MM.1S (cell line): Measurements from ENCODE around the gene NXPE1.

Source experiments
- DNase-seq: peaks from one replicate; pipeline ENCODE4 v3.0.0-alpha.2; 2015
- H2AFZ ChIP-seq: fragments of 300-600 bp; sonication (generic); 2 replicates; pipeline ENCODE4 v1.6.0; 2016; ENCODE audit warnings: antibody characterized with exemption, low read length
- H3F3A ChIP-seq: fragments of 300-600 bp; sonication (generic); 2 replicates; pipeline ENCODE4 v1.6.1; 2016; ENCODE audit warnings: mild to moderate bottlenecking, antibody characterized with exemption, low read length, moderate library complexity, mixed read lengths; ENCODE audit not compliant: insufficient read depth
- H3K27ac ChIP-seq: fragments of 300-600 bp; sonication (generic); 2 replicates; pipeline ENCODE4 v1.5.1; 2016; ENCODE audit warnings: mild to moderate bottlenecking, low read length
- H3K27me3 ChIP-seq: fragments of 300-600 bp; sonication (generic); replicated peaks from 2 replicates; pipeline ENCODE4 v1.6.0; 2016; ENCODE audit warnings: low read length; ENCODE audit not compliant: insufficient read depth
- H3K36me3 ChIP-seq: fragments of 300-600 bp; sonication (generic); replicated peaks from 2 replicates; pipeline ENCODE4 v1.6.1; 2016; ENCODE audit warnings: mild to moderate bottlenecking, low read length, mixed read lengths; ENCODE audit not compliant: insufficient read depth
- H3K4me1 ChIP-seq: fragments of 300-600 bp; sonication (generic); 2 replicates; pipeline ENCODE4 v1.6.1; 2016; ENCODE audit warnings: low read length, mixed read lengths
- H3K4me2 ChIP-seq: fragments of 300-600 bp; sonication (generic); 2 replicates; pipeline ENCODE4 v1.6.0; 2016; ENCODE audit warnings: low read depth, low read length
- H3K4me3 ChIP-seq: fragments of 300-600 bp; sonication (generic); 2 replicates; pipeline ENCODE4 v1.5.1; 2016; ENCODE audit warnings: low read length, mixed read lengths
- H3K79me2 ChIP-seq: fragments of 300-600 bp; sonication (generic); 2 replicates; pipeline ENCODE4 v1.6.1; 2016; ENCODE audit warnings: mixed run types, low read length, mixed read lengths
- H3K9ac ChIP-seq: fragments of 300-600 bp; sonication (generic); 2 replicates; pipeline ENCODE4 v1.6.1; 2016; ENCODE audit warnings: low read length, mixed read lengths
- H3K9me2 ChIP-seq: fragments of 300-600 bp; sonication (generic); replicated peaks from 2 replicates; pipeline ENCODE4 v1.6.1; 2016; ENCODE audit warnings: mild to moderate bottlenecking, low read length, mixed read lengths; ENCODE audit not compliant: insufficient read depth
- H3K9me3 ChIP-seq: fragments of 300-600 bp; sonication (generic); replicated peaks from 2 replicates; pipeline ENCODE4 v1.6.1; 2016; ENCODE audit warnings: mild to moderate bottlenecking, low read length, mixed read lengths; ENCODE audit not compliant: insufficient read depth
- H4K20me1 ChIP-seq: fragments of 300-600 bp; sonication (generic); 2 replicates; pipeline ENCODE4 v1.6.1; 2016; ENCODE audit warnings: mild to moderate bottlenecking, low read length, moderate library complexity, mixed read lengths; ENCODE audit not compliant: insufficient read depth
- CTCF ChIP-seq: fragments of 300-600 bp; sonication (generic); IDR thresholded peaks from 2 replicates; pipeline ENCODE4 v1.5.1; 2016; ENCODE audit warnings: antibody characterized with exemption, low read length, mixed read lengths
- EZH2 ChIP-seq: fragments of 300-600 bp; sonication (generic); optimal IDR thresholded peaks from 2 replicates; pipeline ENCODE3; 2017; ENCODE audit warnings: low read depth, mild to moderate bottlenecking, antibody characterized with exemption, low read length, mixed read lengths
- EZH2phosphoT487 ChIP-seq: fragments of 300-600 bp; sonication (generic); IDR thresholded peaks from 2 replicates; pipeline ENCODE4 v1.6.1; 2018; ENCODE audit warnings: antibody characterized with exemption, low read length

Gene NXPE1

GRCh38 chr11:114511538-114511937 lies 48.1 kb downstream of the NXPE1 start:
- no peaks in the 10 kb centered on the region for H4K20me1 ChIP-seq
- H3K36me3 ChIP-seq = no peaks in the 10 kb centered on the region
- no peaks in the 10 kb centered on the region for H3F3A ChIP-seq
- no peaks in the 10 kb centered on the region for H3K9me2 ChIP-seq
- DNase-seq = no peak
- H3K27ac ChIP-seq = no peak overlapping the region
- no peaks in the 10 kb centered on the region for H3K9me3 ChIP-seq
- H3K27me3 ChIP-seq = no peaks in the 10 kb centered on the region
- no peak overlapping the region for H3K4me2 ChIP-seq
- no peak overlapping the region for H3K4me3 ChIP-seq
- no peaks in the 10 kb centered on the region for H3K4me1 ChIP-seq
- H2AFZ ChIP-seq = no peak overlapping the region
- TF ChIP-seq EZH2phosphoT487 (no peak), CTCF (no peak), EZH2 (no peak)
- no peaks in the 10 kb centered on the region for H3K79me2 ChIP-seq
- no peak overlapping the region for H3K9ac ChIP-seq

- DNase-seq = no peak
- Histone ChIP-seq H3K27ac (no peak overlapping the region), H2AFZ (no peak overlapping the region), H3K36me3 (no peaks in the 10 kb centered on the region), H3F3A (no peaks in the 10 kb centered on the region), H3K27me3 (no peaks in the 10 kb centered on the region), H3K4me1 (no peaks in the 10 kb centered on the region), H3K9ac (no peak overlapping the region), H3K79me2 (no peaks in the 10 kb centered on the region), H3K4me2 (no peak overlapping the region), H3K9me3 (no peaks in the 10 kb centered on the region), H4K20me1 (no peaks in the 10 kb centered on the region), H3K9me2 (no peaks in the 10 kb centered on the region), H3K4me3 (no peak overlapping the region)
- no peak for TF ChIP-seq EZH2
- TF ChIP-seq EZH2phosphoT487 = no peak
- no peak for TF ChIP-seq CTCF
Observed at GRCh38 chr11:114511079-114511478, 48.6 kb downstream of the NXPE1 start.

GRCh38 chr11:114501901-114502300 lies 57.8 kb downstream of the NXPE1 start:
- Histone ChIP-seq H3K27me3 (no peaks in the 10 kb centered on the region), H3K9me3 (no peaks in the 10 kb centered on the region), H4K20me1 (no peaks in the 10 kb centered on the region), H3K4me3 (no peak overlapping the region), H3K79me2 (no peaks in the 10 kb centered on the region), H3K27ac (no peak overlapping the region), H3K9me2 (no peaks in the 10 kb centered on the region), H3K4me1 (no peaks in the 10 kb centered on the region), H3F3A (no peaks in the 10 kb centered on the region), H3K36me3 (no peaks in the 10 kb centered on the region), H3K9ac (no peak overlapping the region), H2AFZ (no peak overlapping the region), H3K4me2 (no peak overlapping the region)
- DNase-seq = no peak
- TF ChIP-seq EZH2phosphoT487 (no peak), CTCF (no peak), EZH2 (no peak)
